ENCODE results near the gene PODNL1. TPM values are rescaled to one million over a fixed set of nuclear protein-coding genes. Genes with fewer than 3 reads are reported as not detected.

The PODNL1 gene
- total and polyA plus RNA-seq, 2 of the 13 experiments (the other 11 are each of a cell fraction or from before 2014, with no cell fraction given): 0.18 TPM; not detected in 1

GRCh38 chr19:13883516-13884064 is 54.6 kb downstream of the PODNL1 start:
- no peaks in the 10 kb centered on the region for H3K9me3 ChIP-seq (ENCODE audit: low read length)
- H3K36me3 ChIP-seq (replicated peaks in 1 of 2; ENCODE audit: control insufficient read depth in 1 of 2, insufficient read depth in 2 of 2, low read length in 2 of 2): no peaks in the 10 kb centered on the region
- ChIA-PET CTCF (ENCODE audit: low intra/inter-chr PET ratio, low total read pairs) (interaction anchor here (5.0 kb wide), 1 partner anchor 190 kb away, joined by 79 read pairs; the partner anchor contains the start of gene MISP3), POLR2A (interaction anchor here (0.6 to 1.3 kb wide), 2 partner anchors 166 to 178 kb away, joined by 3 read pairs; partner anchors contain the start of gene PALM3)
- H4K20me1 ChIP-seq (ENCODE audit: insufficient read depth, low read length): no peaks in the 10 kb centered on the region
- in situ Hi-C loops (cut with HindIII; ENCODE audit: extremely low pct_ligation_motif_present, low pct_unique_long_range_greater_than_20kb): loop anchor here (5.0 to 25.0 kb wide), 3 partner anchors 69 to 529 kb away; partner anchors contain the start of genes DCAF15, DDX39A and MISP3
- no peak overlapping the region for H3K9ac ChIP-seq (ENCODE audit: insufficient read depth, low read depth, low read length)
- ATAC-seq (no peak), FAIRE-seq (no peak), DNase-seq (ENCODE audit: low spot score) (no peak)
- H2AFZ ChIP-seq (ENCODE audit: low read length): no peak overlapping the region
- intact Hi-C loops (cut with micrococcal nuclease; ENCODE audit: unreplicated experiment): no loop called here
- whole genome bisulfite sequencing (ENCODE audit: low lambda C conversion rate): 51% methylated on average over 10 of the region's 10 CpGs
- H3K4me3 ChIP-seq (replicated peaks in 1 of 3; ENCODE audit: insufficient read depth in 1 of 3, low read depth in 2 of 3, low read length in 3 of 3): no peak overlapping the region
- BruUV-seq (replicated peaks): no TSS peak
- no peaks in the 10 kb centered on the region for H3K79me2 ChIP-seq (ENCODE audit: insufficient read depth, low read length)
- peaks cover 62% of the 10 kb centered on the region for H3K4me1 ChIP-seq (ENCODE audit: insufficient read depth, low read length)
- no peak overlapping the region for H3K27ac ChIP-seq (ENCODE audit: extremely low read length, insufficient read depth, low read length)
- H3K4me2 ChIP-seq (ENCODE audit: low read depth, low read length): no peak overlapping the region
- H3K27me3 ChIP-seq (ENCODE audit: control insufficient read depth in 1 of 2, insufficient read depth in 2 of 2, low read length in 2 of 2): peaks cover 2 to 28% of the 10 kb centered on the region in 2 experiments; a peak in 4 of 5 replicates
- TF ChIP-seq ZNF687 (CRISPR knock-in tag; IDR thresholded peaks at IDR 0.05) (0 out of 2 replicates have a peak, but pooled peaks have one; percentile 11), SRSF4 (IDR thresholded peaks at IDR 0.05; ENCODE audit: low read depth, low read length, poor library complexity, severe bottlenecking) (no peak), ZSCAN22 (CRISPR knock-in tag; IDR thresholded peaks at IDR 0.05) (0 out of 2 replicates have a peak, but pooled peaks have one; percentile 33), ZNF652 (CRISPR knock-in tag; IDR thresholded peaks at IDR 0.05; ENCODE audit: borderline replicate concordance, low read depth) (peak; percentile 87), EZH2 (conservative IDR thresholded peaks at IDR 0.05; ENCODE audit: low read depth, low read length) (no peak), MIXL1 (CRISPR knock-in tag; IDR thresholded peaks at IDR 0.05) (no peak)
